Mesothelial cell of epicardium (in vitro differentiated cells): Measurements from ENCODE around the gene NFIX. TPM values are rescaled to one million over a fixed set of nuclear protein-coding genes. Genes with fewer than 3 reads are reported as not detected.

Experiments used
- DNase-seq, 2 experiments: peaks; one replicate each; pipeline ENCODE4 v3.0.0; 2021; ENCODE audit warnings: low spot score in 2 of 2; ENCODE audit not compliant: unreplicated experiment in 2 of 2
- H3K27ac Mint-ChIP-seq: 2 replicates; pipeline ENCODE4 v1.8.0; 2021; ENCODE audit warnings: mixed read lengths
- H3K27me3 Mint-ChIP-seq: 2 replicates; pipeline ENCODE4 v1.8.0; 2021; ENCODE audit warnings: low read depth, mixed read lengths
- H3K36me3 Mint-ChIP-seq: 2 replicates; pipeline ENCODE4 v1.8.0; 2021; ENCODE audit warnings: mixed read lengths
- H3K4me1 Mint-ChIP-seq: 2 replicates; pipeline ENCODE4 v1.8.0; 2021; ENCODE audit warnings: mixed read lengths
- H3K4me3 Mint-ChIP-seq: 2 replicates; pipeline ENCODE4 v1.8.0; 2021; ENCODE audit warnings: mild to moderate bottlenecking, moderate library complexity, mixed read lengths
- H3K9me3 Mint-ChIP-seq: 2 replicates; pipeline ENCODE4 v1.8.0; 2021; ENCODE audit warnings: mixed read lengths
- total RNA-seq: library from RNA; stranded (reverse); gene quantifications from 3 replicates; pipeline ENCODE4 v1.2.1, GENCODE V29; 2021
- TF ChIP-seq, protein P1 (sequence below): fragments of 200-600 bp; sonication (generic); IDR thresholded peaks from one replicate; pipeline ENCODE4 v1.5.0; 2021; ENCODE audit warnings: antibody characterized with exemption; ENCODE audit not compliant: unreplicated experiment

The NFIX gene
- total RNA-seq, 1 donor from 2014 or later = 52.4 TPM

DNA sequence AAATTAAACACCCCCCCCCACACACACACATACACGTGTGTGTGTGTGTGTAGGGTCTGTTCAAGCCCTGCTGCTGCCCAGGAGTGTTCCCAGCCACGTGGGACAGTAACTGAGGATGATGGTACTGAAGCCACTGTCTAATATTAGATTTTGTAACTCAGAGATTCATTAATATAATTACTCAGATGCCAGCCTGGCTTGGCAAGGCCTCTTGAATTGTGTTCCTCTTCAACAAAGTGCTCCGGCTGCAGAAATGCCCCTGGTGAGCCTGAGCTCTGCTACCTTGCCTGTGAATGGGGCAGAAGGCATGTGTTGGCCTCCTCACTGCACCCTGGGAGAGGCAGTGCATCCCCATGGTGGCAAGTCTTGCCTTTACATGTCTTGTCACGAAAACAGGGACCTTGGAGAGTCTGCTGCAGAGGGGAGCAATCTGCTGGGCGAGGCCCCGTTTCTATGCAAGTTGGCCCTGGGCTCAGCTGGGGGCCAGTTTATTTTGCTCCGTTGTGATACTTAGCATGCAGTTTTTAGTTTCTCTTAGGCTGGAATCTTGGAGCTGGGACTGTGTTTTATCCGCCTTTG, 44.0 kb downstream of the NFIX start:
- H3K4me3 Mint-ChIP-seq = no peak overlapping the region
- peaks cover 3% of the 10 kb centered on the region for H3K36me3 Mint-ChIP-seq
- peak overlapping the region; percentile 11 for H3K27ac Mint-ChIP-seq
- DNase-seq = no peak
- peaks cover 34% of the 10 kb centered on the region for H3K27me3 Mint-ChIP-seq
- peaks cover 54% of the 10 kb centered on the region for H3K4me1 Mint-ChIP-seq
- TF ChIP-seq, protein P1, sequence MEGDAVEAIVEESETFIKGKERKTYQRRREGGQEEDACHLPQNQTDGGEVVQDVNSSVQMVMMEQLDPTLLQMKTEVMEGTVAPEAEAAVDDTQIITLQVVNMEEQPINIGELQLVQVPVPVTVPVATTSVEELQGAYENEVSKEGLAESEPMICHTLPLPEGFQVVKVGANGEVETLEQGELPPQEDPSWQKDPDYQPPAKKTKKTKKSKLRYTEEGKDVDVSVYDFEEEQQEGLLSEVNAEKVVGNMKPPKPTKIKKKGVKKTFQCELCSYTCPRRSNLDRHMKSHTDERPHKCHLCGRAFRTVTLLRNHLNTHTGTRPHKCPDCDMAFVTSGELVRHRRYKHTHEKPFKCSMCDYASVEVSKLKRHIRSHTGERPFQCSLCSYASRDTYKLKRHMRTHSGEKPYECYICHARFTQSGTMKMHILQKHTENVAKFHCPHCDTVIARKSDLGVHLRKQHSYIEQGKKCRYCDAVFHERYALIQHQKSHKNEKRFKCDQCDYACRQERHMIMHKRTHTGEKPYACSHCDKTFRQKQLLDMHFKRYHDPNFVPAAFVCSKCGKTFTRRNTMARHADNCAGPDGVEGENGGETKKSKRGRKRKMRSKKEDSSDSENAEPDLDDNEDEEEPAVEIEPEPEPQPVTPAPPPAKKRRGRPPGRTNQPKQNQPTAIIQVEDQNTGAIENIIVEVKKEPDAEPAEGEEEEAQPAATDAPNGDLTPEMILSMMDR = no peak
- H3K9me3 Mint-ChIP-seq = no peaks in the 10 kb centered on the region

DNA sequence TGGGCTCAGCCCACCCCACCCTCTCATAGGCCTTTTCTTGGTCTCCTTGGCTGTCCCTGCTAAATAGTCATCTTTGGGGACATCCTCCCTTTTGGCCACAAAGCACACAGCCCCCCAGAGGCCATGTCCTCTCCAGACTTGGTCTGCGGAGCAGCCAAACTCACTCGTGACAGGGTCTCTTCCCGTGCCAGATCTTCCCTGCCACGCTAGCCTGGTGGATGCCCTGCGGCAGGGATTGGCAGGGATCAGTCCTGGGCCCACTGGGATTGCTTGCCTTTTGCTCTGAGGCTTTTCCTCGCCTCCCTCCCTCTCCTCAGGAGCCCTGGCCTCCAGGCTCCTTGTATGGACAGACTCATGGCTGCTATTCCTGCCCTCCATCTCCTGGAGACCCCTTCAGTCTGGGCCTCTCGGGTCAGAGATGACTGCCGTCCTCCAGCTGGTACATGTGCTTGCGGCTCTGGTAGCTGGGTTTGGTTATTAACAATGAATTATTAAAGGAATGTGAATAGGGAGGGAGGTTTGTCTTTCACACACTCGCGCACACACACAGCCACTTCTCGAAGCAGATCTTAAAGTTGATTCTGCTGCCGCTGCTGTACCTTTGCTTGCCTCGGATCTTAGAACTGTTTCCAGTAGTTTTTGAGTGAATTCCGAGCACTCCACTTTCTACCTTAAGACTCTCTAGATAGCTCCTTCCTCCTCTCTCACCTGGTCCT, 45.1 kb downstream of the NFIX start:
- Mint-ChIP-seq H3K4me1 (peaks cover 58% of the 10 kb centered on the region), H3K9me3 (no peaks in the 10 kb centered on the region), H3K27me3 (peaks cover 34% of the 10 kb centered on the region), H3K27ac (peak overlapping the region; percentile 77), H3K36me3 (peaks cover 7% of the 10 kb centered on the region), H3K4me3 (no peak overlapping the region)
- TF ChIP-seq, protein P1 = no peak
- DNase-seq = no peak

GRCh38 chr19:13040948-13041292, 45.6 kb downstream of the NFIX start:
- H3K36me3 Mint-ChIP-seq = peaks cover 7% of the 10 kb centered on the region

DNA sequence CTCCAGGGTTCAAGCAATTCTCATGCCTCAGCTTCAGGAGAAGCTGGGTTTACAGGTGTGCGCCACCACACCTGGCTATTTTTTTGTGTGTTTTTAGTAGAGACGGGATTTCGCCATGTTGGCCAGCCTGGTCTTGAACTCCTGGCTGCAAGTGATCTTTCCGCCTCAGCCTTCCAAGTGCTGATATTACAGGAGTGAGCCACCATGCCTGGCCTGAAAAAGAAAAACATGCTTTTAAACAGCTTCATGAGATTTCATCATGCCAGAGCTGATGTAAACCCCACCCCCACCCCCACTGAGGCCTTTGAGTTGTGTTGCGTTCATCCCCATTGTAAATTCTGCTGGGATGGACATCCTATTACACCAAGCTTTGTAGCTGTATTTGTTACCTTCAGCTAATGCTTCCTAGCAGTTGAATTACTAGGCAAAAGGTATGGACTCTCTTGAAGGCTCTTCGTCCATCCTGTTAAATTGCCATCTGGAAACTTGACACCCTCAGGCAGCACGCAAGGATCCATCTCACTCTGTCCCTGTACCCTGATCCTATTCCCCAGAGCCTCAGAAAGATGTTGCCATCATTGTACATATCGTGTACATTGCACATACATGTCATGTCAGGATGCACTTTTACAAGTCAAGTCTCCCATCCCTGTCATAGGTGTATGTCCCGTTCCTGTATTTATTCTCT, 47.3 kb downstream of the NFIX start:
- Mint-ChIP-seq H3K27ac (no peak overlapping the region), H3K4me1 (peaks cover 42% of the 10 kb centered on the region), H3K36me3 (peaks cover 8% of the 10 kb centered on the region), H3K27me3 (peaks cover 44% of the 10 kb centered on the region), H3K9me3 (no peaks in the 10 kb centered on the region), H3K4me3 (no peak overlapping the region)
- TF ChIP-seq, protein P1 = no peak
- no peak for DNase-seq

More at GRCh38 chr19:13040948-13041292, 45.6 kb downstream of the NFIX start:
- Mint-ChIP-seq H3K27me3 (peaks cover 39% of the 10 kb centered on the region), H3K27ac (peak overlapping the region; percentile 77), H3K4me3 (no peak overlapping the region), H3K9me3 (no peaks in the 10 kb centered on the region), H3K4me1 (peaks cover 57% of the 10 kb centered on the region)
- no peak for DNase-seq
- TF ChIP-seq, protein P1 = no peak

DNA sequence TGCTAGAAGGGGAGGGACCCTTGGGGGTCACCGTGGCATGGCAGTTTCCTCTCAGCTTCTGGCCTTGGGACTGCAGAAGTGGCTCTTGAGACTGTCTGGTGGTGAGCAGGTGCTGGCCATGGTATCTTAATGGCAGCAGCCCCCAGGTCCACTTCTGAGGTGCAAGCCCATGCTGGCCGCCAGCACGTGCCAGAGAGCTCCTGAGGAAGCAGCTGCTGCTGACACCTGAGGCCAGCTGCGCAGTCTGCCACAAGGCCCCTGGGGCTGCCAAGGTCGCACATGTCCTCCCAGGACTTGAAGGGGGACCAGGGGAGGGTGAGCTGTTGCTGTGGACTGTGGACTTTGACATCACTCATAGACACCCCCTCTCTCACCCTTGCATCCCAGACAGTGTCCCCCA, 48.0 kb downstream of the NFIX start:
- H3K4me3 Mint-ChIP-seq = no peak overlapping the region
- H3K4me1 Mint-ChIP-seq = peaks cover 37% of the 10 kb centered on the region
- TF ChIP-seq, protein P1 = no peak
- H3K36me3 Mint-ChIP-seq = peaks cover 8% of the 10 kb centered on the region
- peaks cover 51% of the 10 kb centered on the region for H3K27me3 Mint-ChIP-seq
- H3K27ac Mint-ChIP-seq = no peak overlapping the region
- no peak for DNase-seq
- H3K9me3 Mint-ChIP-seq = no peaks in the 10 kb centered on the region
